ENCODE measurements around the gene AMPD1. TPM values are rescaled to one million over a fixed set of nuclear protein-coding genes. Genes with fewer than 3 reads are reported as not detected.

Gene AMPD1
- total RNA-seq, 1 donor from 2014 or later, result not detected

GRCh38 chr1:114651893-114652292 lies 43.5 kb downstream of the AMPD1 start:
- DNase-seq (ENCODE audit: low spot score in 2 of 2) (no peak), FAIRE-seq (no peak)

DNA sequence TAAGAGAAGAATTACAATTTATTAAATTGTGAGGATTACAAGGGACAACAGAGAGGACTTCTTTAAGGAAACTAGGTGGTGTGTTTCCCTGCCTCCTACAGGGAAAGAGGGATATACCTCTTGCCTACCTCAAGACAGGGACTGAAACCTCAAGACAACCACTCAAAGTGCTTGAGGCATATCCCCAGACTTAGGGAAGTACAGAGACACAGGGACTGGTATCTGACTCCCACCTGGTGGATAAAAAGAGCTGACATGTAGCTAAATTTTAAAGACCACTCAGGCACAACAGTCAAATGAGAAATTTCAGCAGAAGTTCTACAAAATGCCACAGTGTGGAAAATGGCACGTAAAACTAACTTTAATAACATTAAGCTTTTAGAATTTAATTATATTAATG lies 46.8 kb downstream of the AMPD1 start:
- FAIRE-seq (no peak), DNase-seq (ENCODE audit: low spot score in 2 of 2) (no peak)

DNA sequence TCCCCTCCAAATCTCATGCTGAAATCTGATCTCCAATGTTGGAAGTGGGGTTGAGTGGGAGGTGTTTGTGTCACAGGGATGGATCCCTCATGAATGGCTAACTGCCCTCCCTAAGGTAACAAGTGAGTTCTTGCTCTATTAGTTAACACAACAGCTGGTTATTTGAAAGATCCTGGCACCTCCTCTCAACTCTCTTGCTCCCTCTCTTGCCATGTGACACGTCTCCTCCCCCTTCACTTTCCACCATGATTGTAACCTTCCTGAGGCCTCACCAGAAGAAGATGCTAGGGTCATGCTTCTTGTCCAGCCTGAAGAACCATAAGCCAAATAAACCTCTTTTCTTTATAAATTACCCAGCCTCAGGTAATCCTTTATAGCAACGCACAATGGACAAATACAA lies 54.0 kb downstream of the AMPD1 start:
- FAIRE-seq, result no peak

GRCh38 chr1:114638910-114639309 lies 56.4 kb downstream of the AMPD1 start:
- FAIRE-seq, result no peak

More for the DNA sequence above, 54.0 kb downstream of the AMPD1 start:
- DNase-seq (ENCODE audit: low spot score in 2 of 2), result no peak

GRCh38 chr1:114632427-114632826 lies 62.9 kb downstream of the AMPD1 start:
- FAIRE-seq (no peak), DNase-seq (ENCODE audit: low spot score in 2 of 2) (no peak)

More at GRCh38 chr1:114638910-114639309, 56.4 kb downstream of the AMPD1 start:
- DNase-seq (ENCODE audit: low spot score in 2 of 2), result no peak

- DNase-seq (ENCODE audit: low spot score in 2 of 2), result no peak
- FAIRE-seq, result no peak
Measured at GRCh38 chr1:114627107-114627506, 68.2 kb downstream of the AMPD1 start.

GRCh38 chr1:114623364-114623763 lies 72.0 kb downstream of the AMPD1 start:
- no peak for FAIRE-seq
- DNase-seq (ENCODE audit: low spot score in 2 of 2), result no peak

Small RNAs within 50 kb of the gene (small RNA-seq; reads per million reads assigned to genes)
- gene RN7SL432P, result not detected
- not detected for gene RNY1P13

Other genes starting within 250 kb of the AMPD1 start
- gene TRIM33, start 184.3 kb downstream of the AMPD1 start, total RNA-seq, result 74.6 TPM
- gene BCAS2, start 113.9 kb downstream of the AMPD1 start, total RNA-seq, result 50.5 TPM
- 2.0 TPM for gene DENND2C, start 25.5 kb downstream of the AMPD1 start, total RNA-seq
- gene NRAS, start 21.2 kb upstream of the AMPD1 start, total RNA-seq, result 84.0 TPM
- gene CSDE1, start 62.4 kb upstream of the AMPD1 start, total RNA-seq, result 831 TPM
- 86.8 TPM for gene SIKE1, start 85.1 kb upstream of the AMPD1 start, total RNA-seq
- not detected for gene SYCP1, start 159.3 kb upstream of the AMPD1 start, total RNA-seq

Measured in frontal cortex (tissue), 4 donors.